ENCODE results near the gene ENTPD2. TPM values are rescaled to one million over a fixed set of nuclear protein-coding genes. Genes with fewer than 3 reads are reported as not detected.

The ENTPD2 gene
- total and polyA plus RNA-seq, 9 of the 15 experiments (the other 6 are each of a cell fraction or from before 2014, with no cell fraction given), result 0.04 to 0.60 (median 0.14) TPM; not detected in 4

DNA sequence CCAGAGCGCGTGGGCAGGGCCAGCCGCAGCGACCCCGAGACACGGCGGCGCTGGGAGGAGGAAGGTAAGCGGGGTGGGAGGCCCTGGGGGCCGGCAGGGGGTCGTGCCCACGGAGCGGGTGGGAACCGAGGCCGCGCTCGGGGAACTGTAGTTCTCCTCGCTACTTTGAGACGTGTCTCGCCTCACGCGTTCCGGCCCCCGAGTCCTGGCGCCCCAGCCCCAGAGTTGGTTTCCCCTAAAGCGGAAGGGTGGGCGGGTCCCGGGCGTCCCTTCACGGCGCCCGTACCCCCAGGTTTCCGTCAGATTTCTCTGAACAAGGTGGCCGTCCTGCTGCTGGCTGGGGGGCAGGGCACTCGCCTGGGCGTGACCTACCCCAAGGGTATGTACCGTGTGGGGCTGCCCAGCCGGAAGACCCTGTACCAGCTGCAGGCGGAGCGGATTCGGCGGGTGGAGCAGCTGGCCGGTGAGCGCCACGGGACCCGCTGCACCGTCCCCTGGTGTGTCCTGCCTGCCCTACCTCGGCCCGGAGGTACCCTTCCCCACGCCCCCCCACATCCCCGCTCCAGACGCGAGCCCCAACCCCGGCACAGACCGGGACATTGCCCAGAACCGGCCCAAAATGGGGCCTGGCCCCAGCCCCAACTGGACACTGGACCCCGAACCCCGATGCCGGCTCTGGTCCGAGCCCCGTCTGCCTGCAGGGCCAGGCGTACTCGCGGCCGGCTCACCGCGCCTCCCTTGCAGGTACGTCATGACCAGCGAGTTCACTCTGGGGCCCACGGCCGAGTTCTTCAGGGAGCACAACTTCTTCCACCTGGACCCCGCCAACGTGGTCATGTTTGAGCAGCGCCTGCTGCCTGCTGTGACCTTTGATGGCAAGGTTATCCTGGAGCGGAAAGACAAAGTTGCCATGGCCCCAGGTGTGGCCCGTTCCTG is 24.2 kb upstream of the ENTPD2 start:
- no peaks in the 10 kb centered on the region for H3K9me1 ChIP-seq (ENCODE audit: control insufficient read depth, insufficient read depth, low read length)
- ChIA-PET POLR2A (no interaction called here), CTCF (ENCODE audit: low intra/inter-chr PET ratio) (no interaction called here)
- DNase-seq (ENCODE audit: extremely low read depth in 1 of 4, low spot score in 3 of 4) (no peak), ATAC-seq (no peak), FAIRE-seq (no peak)
- H3K4me1 ChIP-seq (replicated peaks in 1 of 2; ENCODE audit: control insufficient read depth in 2 of 2, insufficient read depth in 2 of 2, low read length in 2 of 2), result peaks cover 19 to 75% of the 10 kb centered on the region in 2 experiments
- TF ChIP-seq MTA3 (IDR thresholded peaks at IDR 0.05; ENCODE audit: borderline replicate concordance), result no peak
- peak; percentile 59 for TF ChIP-seq PCBP1 (IDR thresholded peaks at IDR 0.05; ENCODE audit: low read depth, low read length, poor library complexity, severe bottlenecking)
- TF ChIP-seq HEY1 (CRISPR knock-in tag; IDR thresholded peaks at IDR 0.05; ENCODE audit: borderline replicate concordance), result no peak
- TF ChIP-seq, protein P1, sequence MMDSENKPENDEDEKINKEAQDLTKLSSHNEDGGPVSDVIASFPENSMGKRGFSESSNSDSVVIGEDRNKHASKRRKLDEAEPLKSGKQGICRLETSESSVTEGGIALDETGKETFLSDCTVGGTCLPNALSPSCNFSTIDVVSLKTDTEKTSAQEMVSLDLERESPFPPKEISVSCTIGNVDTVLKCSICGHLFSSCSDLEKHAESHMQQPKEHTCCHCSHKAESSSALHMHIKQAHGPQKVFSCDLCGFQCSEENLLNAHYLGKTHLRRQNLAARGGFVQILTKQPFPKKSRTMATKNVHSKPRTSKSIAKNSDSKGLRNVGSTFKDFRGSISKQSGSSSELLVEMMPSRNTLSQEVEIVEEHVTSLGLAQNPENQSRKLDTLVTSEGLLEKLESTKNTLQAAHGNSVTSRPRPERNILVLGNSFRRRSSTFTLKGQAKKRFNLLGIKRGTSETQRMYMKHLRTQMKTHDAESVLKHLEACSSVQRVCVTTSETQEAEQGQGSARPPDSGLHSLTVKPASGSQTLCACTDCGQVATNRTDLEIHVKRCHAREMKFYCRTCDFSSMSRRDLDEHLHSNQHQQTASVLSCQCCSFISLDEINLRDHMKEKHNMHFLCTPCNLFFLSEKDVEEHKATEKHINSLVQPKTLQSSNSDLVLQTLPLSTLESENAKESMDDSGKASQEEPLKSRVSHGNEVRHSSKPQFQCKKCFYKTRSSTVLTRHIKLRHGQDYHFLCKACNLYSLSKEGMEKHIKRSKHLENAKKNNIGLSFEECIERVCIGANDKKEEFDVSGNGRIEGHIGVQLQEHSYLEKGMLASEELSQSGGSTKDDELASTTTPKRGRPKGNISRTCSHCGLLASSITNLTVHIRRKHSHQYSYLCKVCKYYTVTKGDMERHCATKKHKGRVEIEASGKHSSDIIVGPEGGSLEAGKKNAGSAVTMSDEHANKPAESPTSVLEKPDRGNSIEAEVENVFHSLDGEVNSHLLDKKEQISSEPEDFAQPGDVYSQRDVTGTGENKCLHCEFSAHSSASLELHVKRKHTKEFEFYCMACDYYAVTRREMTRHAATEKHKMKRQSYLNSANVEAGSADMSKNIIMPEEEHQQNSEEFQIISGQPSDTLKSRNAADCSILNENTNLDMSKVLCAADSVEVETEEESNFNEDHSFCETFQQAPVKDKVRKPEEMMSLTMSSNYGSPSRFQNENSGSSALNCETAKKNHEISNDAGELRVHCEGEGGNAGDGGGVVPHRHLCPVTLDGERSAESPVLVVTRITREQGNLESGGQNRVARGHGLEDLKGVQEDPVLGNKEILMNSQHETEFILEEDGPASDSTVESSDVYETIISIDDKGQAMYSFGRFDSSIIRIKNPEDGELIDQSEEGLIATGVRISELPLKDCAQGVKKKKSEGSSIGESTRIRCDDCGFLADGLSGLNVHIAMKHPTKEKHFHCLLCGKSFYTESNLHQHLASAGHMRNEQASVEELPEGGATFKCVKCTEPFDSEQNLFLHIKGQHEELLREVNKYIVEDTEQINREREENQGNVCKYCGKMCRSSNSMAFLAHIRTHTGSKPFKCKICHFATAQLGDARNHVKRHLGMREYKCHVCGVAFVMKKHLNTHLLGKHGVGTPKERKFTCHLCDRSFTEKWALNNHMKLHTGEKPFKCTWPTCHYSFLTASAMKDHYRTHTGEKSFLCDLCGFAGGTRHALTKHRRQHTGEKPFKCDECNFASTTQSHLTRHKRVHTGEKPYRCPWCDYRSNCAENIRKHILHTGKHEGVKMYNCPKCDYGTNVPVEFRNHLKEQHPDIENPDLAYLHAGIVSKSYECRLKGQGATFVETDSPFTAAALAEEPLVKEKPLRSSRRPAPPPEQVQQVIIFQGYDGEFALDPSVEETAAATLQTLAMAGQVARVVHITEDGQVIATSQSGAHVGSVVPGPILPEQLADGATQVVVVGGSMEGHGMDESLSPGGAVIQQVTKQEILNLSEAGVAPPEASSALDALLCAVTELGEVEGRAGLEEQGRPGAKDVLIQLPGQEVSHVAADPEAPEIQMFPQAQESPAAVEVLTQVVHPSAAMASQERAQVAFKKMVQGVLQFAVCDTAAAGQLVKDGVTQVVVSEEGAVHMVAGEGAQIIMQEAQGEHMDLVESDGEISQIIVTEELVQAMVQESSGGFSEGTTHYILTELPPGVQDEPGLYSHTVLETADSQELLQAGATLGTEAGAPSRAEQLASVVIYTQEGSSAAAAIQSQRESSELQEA (IDR thresholded peaks at IDR 0.05; ENCODE audit: low read depth), result 0 out of 2 replicates have a peak, but pooled peaks have one; percentile 28
- TF ChIP-seq SAFB2 (IDR thresholded peaks at IDR 0.05; ENCODE audit: borderline replicate concordance, low read depth, low read length, severe bottlenecking), result no peak
- TF ChIP-seq POLR2G (IDR thresholded peaks at IDR 0.05; ENCODE audit: low read depth, low read length), result 0 out of 2 replicates have a peak, but pooled peaks have one; percentile 4
- TF ChIP-seq TEAD4 (IDR thresholded peaks at IDR 0.05; ENCODE audit: low read length), result no peak
- TF ChIP-seq TEAD4 (CRISPR knock-in tag; IDR thresholded peaks at IDR 0.05; ENCODE audit: borderline replicate concordance), result no peak
- no peak for TF ChIP-seq NR4A1 (CRISPR knock-in tag; IDR thresholded peaks at IDR 0.05)
- no peak for TF ChIP-seq NR4A1 (tag; IDR thresholded peaks at IDR 0.05)
- TF ChIP-seq PHF8 (IDR thresholded peaks at IDR 0.05; ENCODE audit: borderline replicate concordance, low read length), result peak; percentile 1; the same call in 1 of the 2 replicates
- no peak for TF ChIP-seq ZNF551 (CRISPR knock-in tag; IDR thresholded peaks at IDR 0.05)
- TF ChIP-seq FOXA1 (IDR thresholded peaks at IDR 0.05; ENCODE audit: borderline replicate concordance), result no peak
- H3K4me2 ChIP-seq (ENCODE audit: insufficient read depth, low read length), result peak overlapping the region; percentile 52; the same call in 1 of the 2 replicates
- H2AFZ ChIP-seq (ENCODE audit: low read depth, low read length), result no peak overlapping the region
- BruUV-seq (replicated peaks), result no TSS peak
- peak overlapping the region; percentile 38 to 89; a peak in 3 of 4 replicates for H3K9ac ChIP-seq (ENCODE audit: insufficient read depth in 1 of 2, low read depth in 2 of 2, low read length in 2 of 2)
- peak overlapping the region; percentile 19; the same call in 1 of the 3 replicates for H3K27ac ChIP-seq (ENCODE audit: extremely low read depth, low read depth, low read length)
- no peaks in the 10 kb centered on the region; the same call in 2 of the 3 replicates for H3K79me2 ChIP-seq (ENCODE audit: control insufficient read depth, insufficient read depth, low read length)
- H3K9me3 ChIP-seq (replicated peaks; ENCODE audit: control insufficient read depth, insufficient read depth, low read depth, low read length), result no peaks in the 10 kb centered on the region
- in situ Hi-C loops (cut with MboI), result no loop called here
- H3K36me3 ChIP-seq (ENCODE audit: control insufficient read depth, insufficient read depth, low read length), result peaks cover 10% of the 10 kb centered on the region; the same call in 1 of the 3 replicates
- WGBS (ENCODE audit: insufficient coverage, low coverage, missing lambda C conversion rate), result 77% methylated on average over 32 of the region's 76 CpGs
- H4K20me1 ChIP-seq (replicated peaks; ENCODE audit: control insufficient read depth, insufficient read depth, low read length), result no peaks in the 10 kb centered on the region
- H3K4me3 ChIP-seq, result peak overlapping the region; percentile 42
- intact Hi-C loops (cut with micrococcal nuclease), result no loop called here
- H3K27me3 ChIP-seq (ENCODE audit: control insufficient read depth in 2 of 2, insufficient read depth in 2 of 2, low read length in 2 of 2), result no peaks in the 10 kb centered on the region

Data from K562 (cell line).